Tibial artery (tissue), 4 donors: ENCODE measurements around the gene TFAP2E.
"Not testable (repeated sequence)": the region's sequence is repeated elsewhere in the genome, so short reads cannot be mapped to it uniquely, and the experiment has no call there.

Experiments
- DNase-seq, 2 donors: peaks; one replicate each; pipeline ENCODE4 v3.0.0-alpha.2; 2019
- H3K27ac ChIP-seq, 2 donors: fragments of 200-600 bp; sonication (generic) in 1 of 2; 1 replicate in 1 of 2; 2 replicates in 1 of 2; pipeline ENCODE4 v1.5.1; 2018 to 2019; ENCODE audit warnings: mild to moderate bottlenecking in 1 of 2
- H3K27me3 ChIP-seq, 2 donors: fragments of 200-600 bp; sonication (generic) in 1 of 2; one replicate each; pipeline versions ENCODE4 v1.5.1 to v1.6.0; 2016 to 2019
- H3K36me3 ChIP-seq, 3 donors: fragments of 200-600 bp; sonication (generic) in 2 of 3; one replicate each; pipeline ENCODE4 v1.5.1; 2016 to 2019; ENCODE audit warnings: mild to moderate bottlenecking in 2 of 3
- H3K4me1 ChIP-seq, 4 donors: fragments of 200-600 bp; sonication (generic) in 2 of 4; 1 replicate in 3 of 4; 2 replicates in 1 of 4; pipeline ENCODE4 v1.5.1; 2016 to 2019
- H3K4me3 ChIP-seq, 2 donors: fragments of 200-600 bp; sonication (generic) in 1 of 2; 1 replicate in 1 of 2; 2 replicates in 1 of 2; pipeline ENCODE4 v1.5.1; 2018 to 2019; ENCODE audit warnings: mild to moderate bottlenecking in 2 of 2
- H3K9me3 ChIP-seq, 3 donors: fragments of 200-600 bp; sonication (generic) in 1 of 3; one replicate each; pipeline ENCODE4 v1.5.1; 2016 to 2019
- intact Hi-C: fragments of 100-400 bp; cut with DNase I; formaldehyde crosslinking; loops from one replicate; pipeline ENCODE4 v1.15.0; 2023; ENCODE audit warnings: low total_unique reads
- TF ChIP-seq, protein P1 (sequence below), 2 experiments: fragments of 200-600 bp in 1 of 2; fragments of 450-650 bp in 1 of 2; IDR thresholded peaks; one replicate each; pipeline ENCODE4 v1.5.1; 2017 to 2019; ENCODE audit warnings: antibody characterized with exemption in 2 of 2, mild to moderate bottlenecking in 1 of 2, moderate library complexity in 1 of 2

The TFAP2E gene

DNA sequence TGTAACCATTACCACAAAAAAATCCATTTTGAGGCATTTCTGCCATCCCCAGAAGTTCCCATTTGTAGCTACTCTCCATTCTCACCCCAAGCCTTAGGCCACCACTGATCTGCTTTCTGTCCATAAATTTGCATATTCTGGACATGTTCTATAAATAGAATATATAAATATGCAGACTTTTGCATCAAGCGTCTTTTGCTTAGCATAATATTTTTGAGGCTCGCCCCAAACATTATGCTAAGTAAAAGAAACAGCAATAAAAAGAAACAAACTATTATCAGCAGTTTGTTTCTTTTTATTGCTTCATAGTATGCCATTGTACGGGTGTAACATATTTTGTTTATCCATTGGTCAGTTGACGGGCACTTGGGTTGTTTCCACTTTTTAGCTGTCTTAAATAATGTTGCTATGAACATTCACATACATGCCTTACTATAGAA is 7.9 kb downstream of the TFAP2E start:
- Histone ChIP-seq H3K27ac (no peak overlapping the region), H3K27me3 (peaks cover 0 to 17% of the 10 kb centered on the region in 2 donors), H3K4me3 (no peak overlapping the region), H3K4me1 (peaks cover 0 to 19% (median 15%) of the 10 kb centered on the region in 4 donors), H3K9me3 (no peaks in the 10 kb centered on the region), H3K36me3 (no peaks in the 10 kb centered on the region)
- DNase-seq: no peak
- intact Hi-C loops: no loop called here
- TF ChIP-seq, protein P1, sequence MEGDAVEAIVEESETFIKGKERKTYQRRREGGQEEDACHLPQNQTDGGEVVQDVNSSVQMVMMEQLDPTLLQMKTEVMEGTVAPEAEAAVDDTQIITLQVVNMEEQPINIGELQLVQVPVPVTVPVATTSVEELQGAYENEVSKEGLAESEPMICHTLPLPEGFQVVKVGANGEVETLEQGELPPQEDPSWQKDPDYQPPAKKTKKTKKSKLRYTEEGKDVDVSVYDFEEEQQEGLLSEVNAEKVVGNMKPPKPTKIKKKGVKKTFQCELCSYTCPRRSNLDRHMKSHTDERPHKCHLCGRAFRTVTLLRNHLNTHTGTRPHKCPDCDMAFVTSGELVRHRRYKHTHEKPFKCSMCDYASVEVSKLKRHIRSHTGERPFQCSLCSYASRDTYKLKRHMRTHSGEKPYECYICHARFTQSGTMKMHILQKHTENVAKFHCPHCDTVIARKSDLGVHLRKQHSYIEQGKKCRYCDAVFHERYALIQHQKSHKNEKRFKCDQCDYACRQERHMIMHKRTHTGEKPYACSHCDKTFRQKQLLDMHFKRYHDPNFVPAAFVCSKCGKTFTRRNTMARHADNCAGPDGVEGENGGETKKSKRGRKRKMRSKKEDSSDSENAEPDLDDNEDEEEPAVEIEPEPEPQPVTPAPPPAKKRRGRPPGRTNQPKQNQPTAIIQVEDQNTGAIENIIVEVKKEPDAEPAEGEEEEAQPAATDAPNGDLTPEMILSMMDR (IDR thresholded peaks at IDR 0.05): no peak

DNA sequence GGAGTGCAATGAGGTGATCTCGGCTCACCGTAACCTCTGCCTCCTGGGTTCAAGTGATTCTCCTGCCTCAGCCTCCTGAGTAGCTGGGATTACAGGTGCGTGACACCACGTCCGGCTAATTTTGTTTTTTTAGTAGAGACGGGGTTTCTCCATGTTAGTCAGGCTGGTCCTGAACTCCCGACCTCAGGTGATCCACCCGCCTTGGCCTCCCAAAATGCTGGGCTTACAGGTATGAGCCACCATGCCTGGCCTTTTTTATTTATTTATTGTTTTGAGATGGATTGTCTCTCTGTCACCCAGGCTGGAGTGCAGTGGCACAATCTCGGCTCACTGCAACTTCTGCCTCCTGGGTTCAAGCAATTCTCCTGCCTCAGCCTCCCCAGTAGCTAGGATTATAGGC is 8.5 kb downstream of the TFAP2E start:
- intact Hi-C loops, H3K36me3 ChIP-seq, DNase-seq, H3K9me3 ChIP-seq, H3K27ac ChIP-seq, H3K4me3 ChIP-seq: not testable (repeated sequence)
- Histone ChIP-seq H3K4me1 (peaks cover 0 to 19% (median 14%) of the 10 kb centered on the region in 4 donors), H3K27me3 (peaks cover 0 to 10% of the 10 kb centered on the region in 2 donors)

DNA sequence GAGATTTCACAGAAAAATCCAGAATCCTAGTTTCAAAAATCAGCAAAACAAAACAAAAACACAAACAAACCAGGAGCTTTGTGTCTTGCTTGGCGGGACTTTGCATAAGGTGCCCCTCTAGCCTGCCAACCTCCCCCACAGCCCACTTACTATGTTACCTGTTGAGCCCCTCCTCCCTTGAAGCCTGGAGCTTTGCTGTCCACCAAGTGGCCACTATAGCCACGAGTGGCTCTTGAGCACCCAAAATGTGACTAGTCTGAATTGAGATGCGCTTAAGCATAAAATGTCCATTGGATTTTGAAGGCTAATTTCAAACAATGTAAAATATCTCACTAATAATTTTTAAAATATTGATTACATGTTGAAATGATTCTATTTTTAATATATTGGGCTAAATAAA is 12.2 kb downstream of the TFAP2E start:
- peak in 1 of 2 donors; percentile 39 for DNase-seq
- no peak overlapping the region for H3K4me3 ChIP-seq
- intact Hi-C loops: no loop called here
- no peaks in the 10 kb centered on the region for H3K9me3 ChIP-seq
- TF ChIP-seq, protein P1 (IDR thresholded peaks at IDR 0.05): no peak
- no peak overlapping the region for H3K27ac ChIP-seq
- no peaks in the 10 kb centered on the region for H3K4me1 ChIP-seq
- no peaks in the 10 kb centered on the region for H3K27me3 ChIP-seq
- H3K36me3 ChIP-seq: peaks cover 0 to 5% (median 0%) of the 10 kb centered on the region in 3 donors

DNA sequence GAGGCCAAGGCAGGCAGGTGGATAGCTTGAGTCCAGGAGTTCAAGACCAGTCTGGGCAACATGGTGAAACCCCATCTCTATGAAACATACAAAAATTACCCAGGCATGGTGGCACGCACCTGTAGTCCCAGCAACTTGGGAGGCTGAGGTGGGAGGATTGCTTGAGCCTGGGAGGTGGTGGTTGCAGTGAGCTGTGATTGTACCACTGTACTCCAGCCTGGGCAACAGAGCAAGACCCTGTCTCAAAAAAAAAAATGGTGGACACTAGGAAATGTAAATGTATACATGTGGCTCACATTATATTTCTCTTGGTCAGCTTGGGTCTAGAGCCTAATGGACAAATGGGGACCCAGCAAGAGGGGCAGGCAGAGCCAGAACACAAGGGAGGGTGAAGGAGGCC is 12.7 kb downstream of the TFAP2E start:
- H3K36me3 ChIP-seq: peaks cover 0 to 10% (median 3%) of the 10 kb centered on the region in 3 donors
- H3K27me3 ChIP-seq, H3K4me1 ChIP-seq, intact Hi-C loops, H3K9me3 ChIP-seq, H3K4me3 ChIP-seq, H3K27ac ChIP-seq: not testable (repeated sequence)
- peak in 1 of 2 donors; percentile 29 for DNase-seq

DNA sequence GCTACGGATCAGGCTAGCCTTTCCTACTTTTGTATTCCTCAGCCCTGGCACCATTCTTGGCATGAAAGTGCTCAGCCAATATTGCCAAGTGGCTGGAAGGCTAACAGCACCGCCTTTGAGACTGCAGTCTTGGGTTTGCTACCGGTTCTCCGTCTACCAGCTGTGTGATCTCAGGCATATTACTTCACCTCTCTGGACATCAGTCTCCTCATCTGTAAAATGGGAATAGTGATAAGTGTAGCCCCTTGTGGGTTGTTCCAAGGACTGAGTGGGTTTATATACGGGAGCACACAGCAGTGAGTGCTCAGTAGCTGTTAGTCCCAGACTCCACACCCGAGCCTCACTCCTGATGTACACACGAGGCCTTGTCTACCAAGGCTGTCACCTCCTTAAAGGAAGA is 13.7 kb downstream of the TFAP2E start:
- Histone ChIP-seq H3K4me1 (no peaks in the 10 kb centered on the region), H3K9me3 (no peaks in the 10 kb centered on the region), H3K27ac (no peak overlapping the region), H3K27me3 (no peaks in the 10 kb centered on the region), H3K4me3 (no peak overlapping the region), H3K36me3 (peaks cover 0 to 15% (median 8%) of the 10 kb centered on the region in 3 donors)
- peak in 1 of 2 donors; percentile 12 for DNase-seq
- intact Hi-C loops: no loop called here
- TF ChIP-seq, protein P1 (IDR thresholded peaks at IDR 0.05): no peak

DNA sequence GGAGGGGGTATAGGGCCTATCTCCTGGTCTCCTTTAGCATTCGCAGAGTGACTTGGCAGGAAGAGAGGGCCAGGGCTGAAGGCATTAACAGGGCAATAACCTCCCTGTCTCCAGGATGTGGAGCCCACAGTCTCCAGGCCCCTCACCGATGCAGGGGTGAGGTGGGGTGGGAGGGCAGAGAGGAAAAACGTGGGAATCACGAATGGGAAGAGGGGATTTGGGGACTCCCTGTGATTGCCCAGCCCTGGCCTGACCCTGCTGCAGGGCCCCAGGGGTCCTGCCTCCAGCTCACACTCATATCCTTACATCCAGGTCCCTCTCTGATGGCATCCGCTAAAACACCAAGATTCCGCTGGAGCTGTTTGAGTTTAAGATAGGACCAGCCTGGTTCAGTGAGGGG is 14.6 kb downstream of the TFAP2E start:
- H3K4me3 ChIP-seq: no peak overlapping the region
- no peak for DNase-seq
- TF ChIP-seq, protein P1 (IDR thresholded peaks at IDR 0.05): no peak
- H3K36me3 ChIP-seq: peaks cover 0 to 15% (median 8%) of the 10 kb centered on the region in 3 donors
- H3K27me3 ChIP-seq: no peaks in the 10 kb centered on the region
- no peaks in the 10 kb centered on the region for H3K4me1 ChIP-seq
- no peak overlapping the region for H3K27ac ChIP-seq
- intact Hi-C loops: no loop called here
- no peaks in the 10 kb centered on the region for H3K9me3 ChIP-seq
